WTC11 (cell line): ENCODE data around the gene HOXD8. TPM values are rescaled to one million over a fixed set of nuclear protein-coding genes. Genes with fewer than 3 reads are reported as not detected.

Experiments
- ATAC-seq: fragments of 200-7000 bp; cut with Tn5 transposase; 2 replicates; pipeline ENCODE4 v1.10.0; 2021; ENCODE audit warnings: mild to moderate bottlenecking, moderate library complexity
- CTCF ChIA-PET: fragments of 300-600 bp; sonication (Branson Sonifier 250); formaldehyde crosslinking; loops from one replicate; lab custom pipeline; 2021; ENCODE audit warnings: antibody characterized with exemption; lab: Charles Lee
- POLR2A ChIA-PET: fragments of 350-600 bp; sonication (Branson Sonifier 250); formaldehyde crosslinking; loops from one replicate; lab custom pipeline; 2021; ENCODE audit warnings: antibody characterized with exemption; lab: Charles Lee
- DNase-seq: peaks from one replicate; pipeline ENCODE4 v3.0.0; 2021; ENCODE audit warnings: low spot score
- H3K27ac Mint-ChIP-seq: 2 replicates; pipeline ENCODE4 v1.8.0; 2021; ENCODE audit warnings: mixed read lengths
- H3K27me3 Mint-ChIP-seq: 2 replicates; pipeline ENCODE4 v1.8.0; 2021; ENCODE audit warnings: low read depth, mild to moderate bottlenecking, moderate library complexity, mixed read lengths
- H3K36me3 Mint-ChIP-seq: 2 replicates; pipeline ENCODE4 v1.8.0; 2021; ENCODE audit warnings: mixed read lengths
- H3K4me1 Mint-ChIP-seq: 2 replicates; pipeline ENCODE4 v1.8.0; 2022; ENCODE audit warnings: mixed read lengths
- H3K4me3 Mint-ChIP-seq: 2 replicates; pipeline ENCODE4 v1.8.0; 2021; ENCODE audit warnings: mild to moderate bottlenecking, moderate library complexity, mixed read lengths
- H3K9me3 Mint-ChIP-seq: 2 replicates; pipeline ENCODE4 v1.8.0; 2021; ENCODE audit warnings: mixed read lengths
- CBFB ChIP-seq: sonication (generic); formaldehyde crosslinking; IDR thresholded peaks from 2 replicates; pipeline ENCODE4 v1.8.1; 2022; ENCODE audit warnings: mild to moderate bottlenecking, low read depth, missing genetic modification reagents
- FOXK1 ChIP-seq: sonication (generic); formaldehyde crosslinking; IDR thresholded peaks from 2 replicates; pipeline ENCODE4 v1.8.0; 2022; ENCODE audit warnings: mild to moderate bottlenecking, moderate library complexity, missing genetic modification reagents
- FOXP4 ChIP-seq: sonication (generic); formaldehyde crosslinking; IDR thresholded peaks from 2 replicates; pipeline ENCODE4 v1.8.0; 2022; ENCODE audit warnings: mild to moderate bottlenecking, missing genetic modification reagents
- GRHL2 ChIP-seq: fragments of 250-450 bp; sonication (Bioruptor Pico); IDR thresholded peaks from 2 replicates; pipeline ENCODE4 v1.8.0; 2022; ENCODE audit warnings: mild to moderate bottlenecking, moderate library complexity; ENCODE audit not compliant: insufficient replicate concordance, severe bottlenecking
- GTF2I ChIP-seq: fragments of 250-450 bp; sonication (Bioruptor Pico); conservative IDR thresholded peaks from 2 replicates; pipeline ENCODE4 v1.4.0; 2021; ENCODE audit warnings: mild to moderate bottlenecking
- IRF1 ChIP-seq: sonication (generic); formaldehyde crosslinking; IDR thresholded peaks from 2 replicates; pipeline ENCODE4 v1.8.0; 2023; ENCODE audit warnings: missing genetic modification reagents
- IRF2 ChIP-seq: sonication (generic); formaldehyde crosslinking; IDR thresholded peaks from 2 replicates; pipeline ENCODE4 v1.8.0; 2022; ENCODE audit warnings: low read depth, missing genetic modification reagents, borderline replicate concordance
- NR2C2 ChIP-seq: sonication (generic); formaldehyde crosslinking; IDR thresholded peaks from 2 replicates; pipeline ENCODE4 v1.8.0; 2022; ENCODE audit warnings: mild to moderate bottlenecking, missing genetic modification reagents
- OVOL2 ChIP-seq: fragments of 250-450 bp; sonication (Bioruptor Pico); IDR thresholded peaks from 2 replicates; pipeline ENCODE4 v1.9.0; 2021; ENCODE audit warnings: mild to moderate bottlenecking, borderline replicate concordance
- TP53 ChIP-seq: sonication (generic); formaldehyde crosslinking; IDR thresholded peaks from 2 replicates; pipeline ENCODE4 v1.8.1; 2023; ENCODE audit warnings: mild to moderate bottlenecking, missing genetic modification reagents
- ZNF219 ChIP-seq: sonication (generic); formaldehyde crosslinking; IDR thresholded peaks from 2 replicates; pipeline ENCODE4 v1.8.0; 2023; ENCODE audit warnings: missing genetic modification reagents, mild to moderate bottlenecking, borderline replicate concordance
- ZNF281 ChIP-seq: sonication (generic); formaldehyde crosslinking; IDR thresholded peaks from 2 replicates; pipeline ENCODE4 v1.8.0; 2023; ENCODE audit warnings: mild to moderate bottlenecking, missing genetic modification reagents
- ZSCAN18 ChIP-seq: fragments of 250-450 bp; sonication (Bioruptor Pico); IDR thresholded peaks from 2 replicates; pipeline ENCODE4 v2.1.2; 2022; ENCODE audit warnings: mild to moderate bottlenecking, moderate library complexity
- total RNA-seq: library from RNA; stranded (reverse); gene quantifications from 3 replicates; pipeline ENCODE4 v1.2.3, GENCODE V29; 2021
- TF ChIP-seq, protein P1 (sequence below): fragments of 250-450 bp; sonication (Bioruptor Pico); IDR thresholded peaks from 2 replicates; pipeline ENCODE4 v1.9.0; 2021; ENCODE audit warnings: mild to moderate bottlenecking, borderline replicate concordance
- TF ChIP-seq, protein P2 (sequence below): sonication (generic); formaldehyde crosslinking; IDR thresholded peaks from 2 replicates; pipeline ENCODE4 v1.8.1; 2022; ENCODE audit warnings: low read depth, mild to moderate bottlenecking, moderate library complexity, missing genetic modification reagents, borderline replicate concordance
- TF ChIP-seq, protein P3 (sequence below): sonication (generic); formaldehyde crosslinking; conservative IDR thresholded peaks from 2 replicates; pipeline ENCODE4 v1.8.1; 2022; ENCODE audit warnings: mild to moderate bottlenecking, missing genetic modification reagents

The HOXD8 gene
- total RNA-seq, 1 experiment from 2014 or later: not detected

GRCh38 chr2:176161825-176162626, 32.5 kb downstream of the HOXD8 start:
- Mint-ChIP-seq H3K27ac (no peak overlapping the region), H3K4me3 (no peak overlapping the region), H3K4me1 (peaks cover 35% of the 10 kb centered on the region), H3K9me3 (no peaks in the 10 kb centered on the region), H3K36me3 (peaks cover 2% of the 10 kb centered on the region; the same call in 1 of the 2 replicates), H3K27me3 (peaks cover 100% of the 10 kb centered on the region)
- CTCF ChIA-PET: interaction anchor here (0.7 to 2.1 kb wide), 6 partner anchors 9 to 293 kb away, joined by 3 to 11 read pairs (median 4); no protein-coding TSS in a partner anchor
- POLR2A ChIA-PET: interaction anchor here (0.9 to 1.2 kb wide), 2 partner anchors 12 to 13 kb away, joined by 3 to 5 read pairs; no protein-coding TSS in a partner anchor
- DNase-seq (no peak), ATAC-seq (no peak)
- no peak for TF ChIP-seq ZNF281 (CRISPR knock-in tag)
- TF ChIP-seq, protein P1, sequence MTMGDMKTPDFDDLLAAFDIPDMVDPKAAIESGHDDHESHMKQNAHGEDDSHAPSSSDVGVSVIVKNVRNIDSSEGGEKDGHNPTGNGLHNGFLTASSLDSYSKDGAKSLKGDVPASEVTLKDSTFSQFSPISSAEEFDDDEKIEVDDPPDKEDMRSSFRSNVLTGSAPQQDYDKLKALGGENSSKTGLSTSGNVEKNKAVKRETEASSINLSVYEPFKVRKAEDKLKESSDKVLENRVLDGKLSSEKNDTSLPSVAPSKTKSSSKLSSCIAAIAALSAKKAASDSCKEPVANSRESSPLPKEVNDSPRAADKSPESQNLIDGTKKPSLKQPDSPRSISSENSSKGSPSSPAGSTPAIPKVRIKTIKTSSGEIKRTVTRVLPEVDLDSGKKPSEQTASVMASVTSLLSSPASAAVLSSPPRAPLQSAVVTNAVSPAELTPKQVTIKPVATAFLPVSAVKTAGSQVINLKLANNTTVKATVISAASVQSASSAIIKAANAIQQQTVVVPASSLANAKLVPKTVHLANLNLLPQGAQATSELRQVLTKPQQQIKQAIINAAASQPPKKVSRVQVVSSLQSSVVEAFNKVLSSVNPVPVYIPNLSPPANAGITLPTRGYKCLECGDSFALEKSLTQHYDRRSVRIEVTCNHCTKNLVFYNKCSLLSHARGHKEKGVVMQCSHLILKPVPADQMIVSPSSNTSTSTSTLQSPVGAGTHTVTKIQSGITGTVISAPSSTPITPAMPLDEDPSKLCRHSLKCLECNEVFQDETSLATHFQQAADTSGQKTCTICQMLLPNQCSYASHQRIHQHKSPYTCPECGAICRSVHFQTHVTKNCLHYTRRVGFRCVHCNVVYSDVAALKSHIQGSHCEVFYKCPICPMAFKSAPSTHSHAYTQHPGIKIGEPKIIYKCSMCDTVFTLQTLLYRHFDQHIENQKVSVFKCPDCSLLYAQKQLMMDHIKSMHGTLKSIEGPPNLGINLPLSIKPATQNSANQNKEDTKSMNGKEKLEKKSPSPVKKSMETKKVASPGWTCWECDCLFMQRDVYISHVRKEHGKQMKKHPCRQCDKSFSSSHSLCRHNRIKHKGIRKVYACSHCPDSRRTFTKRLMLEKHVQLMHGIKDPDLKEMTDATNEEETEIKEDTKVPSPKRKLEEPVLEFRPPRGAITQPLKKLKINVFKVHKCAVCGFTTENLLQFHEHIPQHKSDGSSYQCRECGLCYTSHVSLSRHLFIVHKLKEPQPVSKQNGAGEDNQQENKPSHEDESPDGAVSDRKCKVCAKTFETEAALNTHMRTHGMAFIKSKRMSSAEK (CRISPR knock-in tag): no peak
- no peak for TF ChIP-seq OVOL2 (CRISPR knock-in tag)
- no peak for TF ChIP-seq TP53 (CRISPR knock-in tag)
- no peak for TF ChIP-seq FOXP4
- TF ChIP-seq, protein P2, sequence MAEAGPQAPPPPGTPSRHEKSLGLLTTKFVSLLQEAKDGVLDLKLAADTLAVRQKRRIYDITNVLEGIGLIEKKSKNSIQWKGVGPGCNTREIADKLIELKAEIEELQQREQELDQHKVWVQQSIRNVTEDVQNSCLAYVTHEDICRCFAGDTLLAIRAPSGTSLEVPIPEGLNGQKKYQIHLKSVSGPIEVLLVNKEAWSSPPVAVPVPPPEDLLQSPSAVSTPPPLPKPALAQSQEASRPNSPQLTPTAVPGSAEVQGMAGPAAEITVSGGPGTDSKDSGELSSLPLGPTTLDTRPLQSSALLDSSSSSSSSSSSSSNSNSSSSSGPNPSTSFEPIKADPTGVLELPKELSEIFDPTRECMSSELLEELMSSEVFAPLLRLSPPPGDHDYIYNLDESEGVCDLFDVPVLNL (CRISPR knock-in tag): no peak
- TF ChIP-seq ZNF219 (CRISPR knock-in tag): no peak
- TF ChIP-seq, protein P3, sequence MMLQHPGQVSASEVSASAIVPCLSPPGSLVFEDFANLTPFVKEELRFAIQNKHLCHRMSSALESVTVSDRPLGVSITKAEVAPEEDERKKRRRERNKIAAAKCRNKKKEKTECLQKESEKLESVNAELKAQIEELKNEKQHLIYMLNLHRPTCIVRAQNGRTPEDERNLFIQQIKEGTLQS: no peak

DNA sequence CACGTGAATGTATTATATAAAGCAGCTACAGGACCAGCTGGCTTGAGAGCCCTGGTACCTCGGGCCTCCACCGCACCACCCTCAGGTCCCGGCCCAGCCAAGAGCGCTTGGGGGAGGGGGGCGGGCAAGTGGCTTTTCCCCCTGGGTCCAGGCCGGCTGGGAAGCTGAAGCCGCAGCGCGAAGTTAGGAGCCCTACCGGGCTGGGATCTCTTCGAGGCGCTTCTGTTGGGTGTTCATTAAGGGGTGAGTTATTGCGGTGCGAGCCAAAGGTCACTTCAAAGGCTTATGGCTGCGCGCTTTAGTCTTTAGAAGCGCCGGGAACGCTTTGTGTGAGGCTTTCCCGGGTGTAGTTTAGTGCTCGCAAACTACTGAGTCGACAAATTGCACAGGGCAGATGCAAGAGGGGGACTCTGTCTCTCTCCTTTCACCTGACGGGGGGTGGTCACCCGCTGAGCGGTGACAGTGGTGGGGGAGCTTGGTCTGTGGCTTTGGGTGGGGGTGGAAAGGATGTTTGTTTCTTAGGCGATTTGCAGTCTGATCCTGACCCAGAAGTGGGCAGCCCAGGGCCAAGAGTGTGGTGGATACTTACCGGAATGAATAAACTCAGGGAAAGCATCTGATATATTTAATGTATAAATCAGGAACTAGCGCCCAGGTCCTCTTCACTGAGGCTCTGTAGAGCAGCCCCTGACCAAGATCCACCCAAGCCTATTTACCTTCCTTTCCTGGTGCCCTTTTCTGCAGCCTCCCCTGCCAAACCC, 33.6 kb downstream of the HOXD8 start:
- CTCF ChIA-PET: interaction anchor here (0.7 to 2.1 kb wide), 6 partner anchors 8 to 292 kb away, joined by 3 to 11 read pairs (median 4); no protein-coding TSS in a partner anchor
- Mint-ChIP-seq H3K4me3 (no peak overlapping the region; the same call in 1 of the 2 replicates), H3K9me3 (no peaks in the 10 kb centered on the region), H3K36me3 (no peaks in the 10 kb centered on the region), H3K27ac (no peak overlapping the region), H3K27me3 (peaks cover 100% of the 10 kb centered on the region), H3K4me1 (peaks cover 30% of the 10 kb centered on the region)
- DNase-seq: no peak
- POLR2A ChIA-PET: interaction anchor here (0.6 to 1.2 kb wide), 3 partner anchors 12 to 591 kb away, joined by 3 to 5 read pairs (median 3); no protein-coding TSS in a partner anchor
- ATAC-seq: no peak
- TF ChIP-seq GRHL2 (CRISPR knock-in tag): no peak
- TF ChIP-seq FOXK1 (CRISPR knock-in tag): no peak
- no peak for TF ChIP-seq NR2C2 (CRISPR knock-in tag)
- TF ChIP-seq CBFB (CRISPR knock-in tag): no peak
- no peak for TF ChIP-seq IRF1 (CRISPR knock-in tag)
- TF ChIP-seq ZSCAN18: no peak
- TF ChIP-seq GTF2I (CRISPR knock-in tag): no peak
- TF ChIP-seq IRF2 (CRISPR knock-in tag): no peak
